Liver (tissue), 9 donors: Measurements from ENCODE around the gene NBAS. TPM values are rescaled to one million over a fixed set of nuclear protein-coding genes. Genes with fewer than 3 reads are reported as not detected.

Source experiments
- DNase-seq: peaks from one replicate; pipeline ENCODE4 v3.0.0-alpha.2; 2017; ENCODE audit warnings: low spot score
- H3K27ac ChIP-seq, 2 donors: one replicate each; pipeline ENCODE4 v1.7.0; 2013; ENCODE audit warnings: inconsistent platforms in 2 of 2, low read length in 2 of 2, control low read depth in 1 of 2, low read depth in 1 of 2, mild to moderate bottlenecking in 1 of 2
- H3K27me3 ChIP-seq, 4 donors: one replicate each; pipeline versions ENCODE4 v1.6.1 to v1.7.0; 2013; ENCODE audit warnings: low read length in 3 of 4, inconsistent platforms in 1 of 4, mild to moderate bottlenecking in 1 of 4, moderate library complexity in 1 of 4; ENCODE audit not compliant: control insufficient read depth in 4 of 4, insufficient read depth in 4 of 4
- H3K36me3 ChIP-seq, 4 donors: one replicate each; pipeline versions ENCODE4 v1.6.1 to v1.7.0; 2013; ENCODE audit warnings: low read length in 3 of 4, mild to moderate bottlenecking in 3 of 4, low read depth in 1 of 4, moderate library complexity in 1 of 4; ENCODE audit not compliant: control insufficient read depth in 4 of 4, insufficient read depth in 3 of 4
- H3K4me1 ChIP-seq, 4 donors: one replicate each; pipeline versions ENCODE4 v1.6.1 to v1.7.0; 2013; ENCODE audit warnings: low read length in 3 of 4, mild to moderate bottlenecking in 3 of 4, moderate library complexity in 1 of 4; ENCODE audit not compliant: control insufficient read depth in 4 of 4, insufficient read depth in 4 of 4
- H3K4me3 ChIP-seq, 3 donors: one replicate each; pipeline versions ENCODE4 v1.6.1 to v1.7.0; 2013; ENCODE audit warnings: low read length in 3 of 3, control low read depth in 1 of 3, low read depth in 1 of 3, mild to moderate bottlenecking in 1 of 3
- H3K9ac ChIP-seq, 2 donors: one replicate each; pipeline ENCODE4 v1.7.0; 2013; ENCODE audit warnings: low read length in 2 of 2, mild to moderate bottlenecking in 2 of 2, moderate library complexity in 2 of 2, control low read depth in 1 of 2, low read depth in 1 of 2
- H3K9me3 ChIP-seq, 4 donors: one replicate each; pipeline versions ENCODE4 v1.6.1 to v1.7.0; 2013; ENCODE audit warnings: low read length in 3 of 4; ENCODE audit not compliant: control insufficient read depth in 4 of 4
- ATF3 ChIP-seq: IDR thresholded peaks from 2 replicates; pipeline ENCODE4 v1.6.1; 2016; ENCODE audit warnings: antibody characterized with exemption
- EGR1 ChIP-seq, 2 donors: IDR thresholded peaks; 2 replicates each; pipeline ENCODE4 v1.6.1; 2016 to 2018; ENCODE audit warnings: antibody characterized with exemption in 2 of 2, low read depth in 2 of 2
- FOXA1 ChIP-seq: IDR thresholded peaks from 2 replicates; pipeline ENCODE4 v1.6.1; 2016; ENCODE audit warnings: antibody characterized with exemption
- FOXA2 ChIP-seq: IDR thresholded peaks from 2 replicates; pipeline ENCODE4 v1.6.1; 2016; ENCODE audit warnings: antibody characterized with exemption
- GABPA ChIP-seq, 2 donors: IDR thresholded peaks in 1 of 2; conservative IDR thresholded peaks in 1 of 2; 2 replicates each; pipeline ENCODE4 v1.6.1; 2016; ENCODE audit warnings: antibody characterized with exemption in 2 of 2, mild to moderate bottlenecking in 1 of 2, moderate library complexity in 1 of 2
- HNF4A ChIP-seq, 2 donors: conservative IDR thresholded peaks; 2 replicates each; pipeline ENCODE4 v1.6.1; 2016; ENCODE audit warnings: antibody characterized with exemption in 2 of 2, mild to moderate bottlenecking in 2 of 2
- HNF4G ChIP-seq: IDR thresholded peaks from 2 replicates; pipeline ENCODE4 v1.6.1; 2016; ENCODE audit warnings: antibody characterized with exemption
- JUND ChIP-seq, 2 donors: IDR thresholded peaks; 2 replicates each; pipeline ENCODE4 v1.6.1; 2016; ENCODE audit warnings: antibody characterized with exemption in 2 of 2
- MAX ChIP-seq: IDR thresholded peaks from 2 replicates; pipeline ENCODE4 v1.6.1; 2016; ENCODE audit warnings: antibody characterized with exemption
- NR2F2 ChIP-seq: IDR thresholded peaks from 2 replicates; pipeline ENCODE4 v1.6.1; 2016; ENCODE audit warnings: antibody characterized with exemption
- RAD21 ChIP-seq, 2 donors: IDR thresholded peaks; 2 replicates each; pipeline ENCODE4 v1.6.1; 2016; ENCODE audit warnings: antibody characterized with exemption in 2 of 2, mild to moderate bottlenecking in 2 of 2
- RXRA ChIP-seq, 2 donors: IDR thresholded peaks; 2 replicates each; pipeline ENCODE4 v1.6.1; 2017 to 2018; ENCODE audit warnings: antibody characterized with exemption in 2 of 2, mild to moderate bottlenecking in 1 of 2
- SP1 ChIP-seq: IDR thresholded peaks from 2 replicates; pipeline ENCODE4 v1.6.1; 2018; ENCODE audit warnings: antibody characterized with exemption, mild to moderate bottlenecking
- TAF1 ChIP-seq: conservative IDR thresholded peaks from 2 replicates; pipeline ENCODE4 v1.6.1; 2016; ENCODE audit warnings: antibody characterized with exemption, mild to moderate bottlenecking
- YY1 ChIP-seq: IDR thresholded peaks from 2 replicates; pipeline ENCODE4 v1.6.1; 2016; ENCODE audit warnings: antibody characterized with exemption, mild to moderate bottlenecking
- WGBS: extraction: QIAGEN DNeasy Blood & Tissue Kit; methylation state at CpG from one replicate; pipeline ENCODE4 v1.1.7; 2013; 5-methylcytosine and 5-hydroxymethylcytosine counted together
- polyA plus RNA-seq, 2 donors: library from polyadenylated mRNA; stranded (reverse) in 1 of 2; unstranded in 1 of 2; fragments of 200-250 nt in 1 of 2; fragments of >200 nt in 1 of 2; fragmentation: Nextera tagmentation in 1 of 2; extraction: Ambion mirVana in 1 of 2; gene quantifications; one replicate each; pipeline versions ENCODE4 v1.2.1 to v1.2.3, GENCODE V29; 2013 to 2015
- total RNA-seq, 2 donors: library from RNA; depleted of rRNA; stranded (reverse); fragments of >200 nt; gene quantifications; one replicate each; pipeline ENCODE4 v1.2.3, GENCODE V29; 2014
- TF ChIP-seq, protein P1 (sequence below): IDR thresholded peaks from 2 replicates; pipeline ENCODE4 v1.6.1; 2016; ENCODE audit warnings: antibody characterized with exemption, mild to moderate bottlenecking
- TF ChIP-seq, protein P2 (sequence below): IDR thresholded peaks from 2 replicates; pipeline ENCODE4 v1.6.1; 2016; ENCODE audit warnings: antibody characterized with exemption
- donor health status: healthy.
- donor health status: healthy.
- donor health status: healthy.
- donor health status: healthy.
- donor health status: healthy.

The NBAS gene
- total and polyA plus RNA-seq, 4 donors: 10.5 to 40.0 (median 18.9) TPM

- H3K9ac ChIP-seq: no peak overlapping the region
- H3K27ac ChIP-seq: no peak overlapping the region
- WGBS: 81% methylated on average over 2 of the region's 2 CpGs
- H3K9me3 ChIP-seq: no peaks in the 10 kb centered on the region
- H3K36me3 ChIP-seq: peaks cover 3 to 11% (median 8%) of the 10 kb centered on the region in 4 donors
- no peak overlapping the region for H3K4me3 ChIP-seq
- H3K27me3 ChIP-seq: no peaks in the 10 kb centered on the region
- DNase-seq: no peak
- TF ChIP-seq RXRA (IDR thresholded peaks at IDR 0.05): no peak
- no peak for TF ChIP-seq YY1
- no peak for TF ChIP-seq FOXA1
- TF ChIP-seq MAX: no peak
- TF ChIP-seq GABPA (IDR thresholded peaks at IDR 0.05 in 1 of 2, conservative IDR thresholded peaks at IDR 0.05 in 1 of 2): no peak
- TF ChIP-seq TAF1: no peak
- no peak for TF ChIP-seq JUND (IDR thresholded peaks at IDR 0.05)
- TF ChIP-seq, protein P1, sequence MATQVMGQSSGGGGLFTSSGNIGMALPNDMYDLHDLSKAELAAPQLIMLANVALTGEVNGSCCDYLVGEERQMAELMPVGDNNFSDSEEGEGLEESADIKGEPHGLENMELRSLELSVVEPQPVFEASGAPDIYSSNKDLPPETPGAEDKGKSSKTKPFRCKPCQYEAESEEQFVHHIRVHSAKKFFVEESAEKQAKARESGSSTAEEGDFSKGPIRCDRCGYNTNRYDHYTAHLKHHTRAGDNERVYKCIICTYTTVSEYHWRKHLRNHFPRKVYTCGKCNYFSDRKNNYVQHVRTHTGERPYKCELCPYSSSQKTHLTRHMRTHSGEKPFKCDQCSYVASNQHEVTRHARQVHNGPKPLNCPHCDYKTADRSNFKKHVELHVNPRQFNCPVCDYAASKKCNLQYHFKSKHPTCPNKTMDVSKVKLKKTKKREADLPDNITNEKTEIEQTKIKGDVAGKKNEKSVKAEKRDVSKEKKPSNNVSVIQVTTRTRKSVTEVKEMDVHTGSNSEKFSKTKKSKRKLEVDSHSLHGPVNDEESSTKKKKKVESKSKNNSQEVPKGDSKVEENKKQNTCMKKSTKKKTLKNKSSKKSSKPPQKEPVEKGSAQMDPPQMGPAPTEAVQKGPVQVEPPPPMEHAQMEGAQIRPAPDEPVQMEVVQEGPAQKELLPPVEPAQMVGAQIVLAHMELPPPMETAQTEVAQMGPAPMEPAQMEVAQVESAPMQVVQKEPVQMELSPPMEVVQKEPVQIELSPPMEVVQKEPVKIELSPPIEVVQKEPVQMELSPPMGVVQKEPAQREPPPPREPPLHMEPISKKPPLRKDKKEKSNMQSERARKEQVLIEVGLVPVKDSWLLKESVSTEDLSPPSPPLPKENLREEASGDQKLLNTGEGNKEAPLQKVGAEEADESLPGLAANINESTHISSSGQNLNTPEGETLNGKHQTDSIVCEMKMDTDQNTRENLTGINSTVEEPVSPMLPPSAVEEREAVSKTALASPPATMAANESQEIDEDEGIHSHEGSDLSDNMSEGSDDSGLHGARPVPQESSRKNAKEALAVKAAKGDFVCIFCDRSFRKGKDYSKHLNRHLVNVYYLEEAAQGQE: no peak
- TF ChIP-seq NR2F2: no peak
- no peak for TF ChIP-seq SP1
- TF ChIP-seq HNF4G: no peak
- TF ChIP-seq EGR1 (IDR thresholded peaks at IDR 0.05; ENCODE audit: low read depth in 2 of 2): no peak
- TF ChIP-seq FOXA2: no peak
- TF ChIP-seq RAD21 (IDR thresholded peaks at IDR 0.05): no peak
- TF ChIP-seq, protein P2, sequence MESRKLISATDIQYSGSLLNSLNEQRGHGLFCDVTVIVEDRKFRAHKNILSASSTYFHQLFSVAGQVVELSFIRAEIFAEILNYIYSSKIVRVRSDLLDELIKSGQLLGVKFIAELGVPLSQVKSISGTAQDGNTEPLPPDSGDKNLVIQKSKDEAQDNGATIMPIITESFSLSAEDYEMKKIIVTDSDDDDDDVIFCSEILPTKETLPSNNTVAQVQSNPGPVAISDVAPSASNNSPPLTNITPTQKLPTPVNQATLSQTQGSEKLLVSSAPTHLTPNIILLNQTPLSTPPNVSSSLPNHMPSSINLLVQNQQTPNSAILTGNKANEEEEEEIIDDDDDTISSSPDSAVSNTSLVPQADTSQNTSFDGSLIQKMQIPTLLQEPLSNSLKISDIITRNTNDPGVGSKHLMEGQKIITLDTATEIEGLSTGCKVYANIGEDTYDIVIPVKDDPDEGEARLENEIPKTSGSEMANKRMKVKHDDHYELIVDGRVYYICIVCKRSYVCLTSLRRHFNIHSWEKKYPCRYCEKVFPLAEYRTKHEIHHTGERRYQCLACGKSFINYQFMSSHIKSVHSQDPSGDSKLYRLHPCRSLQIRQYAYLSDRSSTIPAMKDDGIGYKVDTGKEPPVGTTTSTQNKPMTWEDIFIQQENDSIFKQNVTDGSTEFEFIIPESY: no peak
- no peaks in the 10 kb centered on the region for H3K4me1 ChIP-seq
Observed at GRCh38 chr2:15521641-15522181, 39.4 kb downstream of the NBAS start.

DNA sequence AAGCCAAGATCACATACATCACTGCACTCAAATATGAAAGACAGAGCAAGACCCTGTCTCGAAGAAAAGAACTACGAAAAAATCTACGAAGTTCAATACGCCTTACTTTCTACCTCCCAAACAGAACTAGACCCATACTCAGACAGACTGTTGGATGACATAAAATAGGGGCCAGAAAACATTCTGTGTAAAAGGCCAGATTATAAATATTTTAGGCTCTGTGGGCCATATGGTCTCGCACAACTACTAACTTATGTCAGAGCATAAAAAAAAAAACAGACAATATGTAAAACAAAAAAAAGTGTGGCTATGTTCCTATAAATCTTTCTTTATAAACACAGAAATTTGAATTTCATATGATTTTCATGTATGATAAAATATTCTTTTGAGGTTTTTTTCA, 40.8 kb downstream of the NBAS start:
- Histone ChIP-seq H3K9me3 (no peaks in the 10 kb centered on the region), H3K4me1 (no peaks in the 10 kb centered on the region), H3K27me3 (no peaks in the 10 kb centered on the region), H3K4me3 (no peak overlapping the region), H3K27ac (no peak overlapping the region), H3K36me3 (peaks cover 1 to 11% (median 5%) of the 10 kb centered on the region in 4 donors), H3K9ac (no peak overlapping the region)
- no peak for DNase-seq
- over 99% methylated on average over 5 of the region's 5 CpGs for WGBS
- TF ChIP-seq GABPA (IDR thresholded peaks at IDR 0.05 in 1 of 2, conservative IDR thresholded peaks at IDR 0.05 in 1 of 2) (no peak), ATF3 (no peak), MAX (no peak), SP1 (no peak), EGR1 (IDR thresholded peaks at IDR 0.05; ENCODE audit: low read depth in 2 of 2) (no peak), TAF1 (no peak), NR2F2 (no peak), FOXA2 (no peak), HNF4A (conservative IDR thresholded peaks at IDR 0.05) (no peak), HNF4G (no peak)
- TF ChIP-seq, protein P2: no peak
- TF ChIP-seq, protein P1: no peak
